GM19452 (cell line): ENCODE measurements around the gene GPS1.
"Not testable (repeated sequence)": the region's sequence is repeated elsewhere in the genome, so short reads cannot be mapped to it uniquely, and the experiment has no call there.

Source experiments
- ATAC-seq: cut with Tn5 transposase; IDR thresholded peaks from one replicate; pipeline ENCODE4 v1.9.1; 2021; ENCODE audit not compliant: unreplicated experiment

GPS1 gene

GRCh38 chr17:82025401-82026107 lies 26.1 kb upstream of the GPS1 start:
- no peak for ATAC-seq

- no peak for ATAC-seq
These were observed 23.5 kb upstream of the GPS1 start for GRCh38 chr17:82028246-82028645.

GRCh38 chr17:82028966-82029365 lies 22.7 kb upstream of the GPS1 start:
- no peak for ATAC-seq

GRCh38 chr17:82029391-82029790 lies 22.3 kb upstream of the GPS1 start:
- no peak for ATAC-seq

GRCh38 chr17:82029990-82030469 lies 21.7 kb upstream of the GPS1 start:
- no peak for ATAC-seq

- ATAC-seq: no peak
These were observed 21.0 kb upstream of the GPS1 start for GRCh38 chr17:82030470-82031302.

GRCh38 chr17:82031303-82031884 lies 20.3 kb upstream of the GPS1 start, which contains the start of gene RAC3:
Gene RAC3, plus strand, starts transcription at chr17:82031678. Its CDS starts 84 bp downstream, at chr17:82031762.
- ATAC-seq: no peak

GRCh38 chr17:82031885-82032627 lies 19.6 kb upstream of the GPS1 start:
- no peak for ATAC-seq

GRCh38 chr17:82033359-82034085 lies 18.2 kb upstream of the GPS1 start:
- no peak for ATAC-seq

GRCh38 chr17:82034371-82035011 lies 17.2 kb upstream of the GPS1 start:
- no peak for ATAC-seq

GRCh38 chr17:82035488-82035887 lies 16.2 kb upstream of the GPS1 start:
- ATAC-seq: no peak

- ATAC-seq: no peak
These were observed 15.6 kb upstream of the GPS1 start for GRCh38 chr17:82035956-82036633.

- ATAC-seq: no peak
These were observed 15.0 kb upstream of the GPS1 start for GRCh38 chr17:82036634-82037091.

- peak; percentile 78 for ATAC-seq
These were observed 14.4 kb upstream of the GPS1 start, which contains the start of gene DCXR for GRCh38 chr17:82037092-82037888. Gene DCXR, minus strand, starts transcription at chr17:82037697. Its CDS starts 15 bp downstream, at chr17:82037682.

GRCh38 chr17:82037889-82038195 lies 13.9 kb upstream of the GPS1 start:
- no peak for ATAC-seq

GRCh38 chr17:82038796-82039409 lies 12.8 kb upstream of the GPS1 start:
- ATAC-seq: not testable (repeated sequence)

GRCh38 chr17:82039695-82040299 lies 11.9 kb upstream of the GPS1 start:
- no peak for ATAC-seq
